HG03575 (cell line): ENCODE results near the gene ZDHHC3.
A peak's percentile ranks its signal among the peaks of the same experiment; 100 is the strongest.
"Not testable (repeated sequence)": the region's sequence is repeated elsewhere in the genome, so short reads cannot be mapped to it uniquely, and the experiment has no call there.

Experiments
- ATAC-seq: cut with Tn5 transposase; IDR thresholded peaks from one replicate; pipeline ENCODE4 v1.9.1; 2021; ENCODE audit not compliant: unreplicated experiment, insufficient number of reproducible peaks, low FRiP score; ENCODE audit errors: extremely low read depth

Gene ZDHHC3

DNA sequence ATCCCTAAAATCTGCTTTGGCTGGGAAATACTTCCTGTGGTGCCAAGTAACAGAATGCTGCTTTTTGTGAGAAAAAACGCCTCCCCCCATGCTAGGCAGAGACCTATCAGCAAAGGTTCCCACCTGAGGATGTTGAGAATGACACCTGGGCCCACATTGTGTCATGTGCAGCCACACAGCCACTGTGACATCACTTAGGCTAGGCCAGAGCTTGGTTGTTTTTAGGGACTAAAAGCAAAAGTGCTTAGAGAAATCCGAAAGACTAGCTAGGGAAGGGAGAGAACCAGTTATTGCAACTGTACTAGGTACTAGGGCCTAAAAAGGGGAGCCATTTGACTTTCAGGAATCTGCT, 6.2 kb downstream of the ZDHHC3 start:
- ATAC-seq, result no peak

DNA sequence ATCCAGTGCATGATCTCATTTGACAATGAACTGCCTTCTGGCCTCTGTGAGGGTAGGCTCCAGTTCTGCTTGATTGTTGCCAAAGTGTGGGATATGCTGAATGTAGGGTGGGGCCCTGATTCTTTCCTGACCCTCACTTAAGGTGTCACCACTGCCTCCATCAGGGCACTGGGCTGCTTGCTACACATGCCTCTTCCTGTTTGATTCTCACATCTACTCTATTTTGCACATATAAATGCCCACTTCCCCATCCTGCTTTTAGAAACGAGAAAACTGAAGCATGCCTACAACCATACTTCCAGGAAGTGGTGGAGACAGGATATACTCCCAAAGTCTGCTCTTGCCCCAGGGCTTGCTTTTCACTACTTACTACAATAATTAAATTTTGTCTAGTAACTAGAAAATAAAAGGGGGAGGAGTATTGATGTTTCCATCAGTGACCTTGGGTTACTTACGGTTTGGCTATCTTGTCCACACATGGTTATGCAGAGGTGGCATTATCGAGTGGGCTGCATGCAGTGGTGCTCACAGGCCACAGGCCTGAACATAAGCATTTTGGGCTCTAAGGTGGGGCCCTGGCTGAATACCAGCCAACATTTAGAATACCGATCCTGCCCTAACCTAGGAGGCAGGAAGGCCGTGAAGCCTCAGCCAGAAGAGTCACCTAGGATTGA, 6.7 kb downstream of the ZDHHC3 start:
- no peak for ATAC-seq

DNA sequence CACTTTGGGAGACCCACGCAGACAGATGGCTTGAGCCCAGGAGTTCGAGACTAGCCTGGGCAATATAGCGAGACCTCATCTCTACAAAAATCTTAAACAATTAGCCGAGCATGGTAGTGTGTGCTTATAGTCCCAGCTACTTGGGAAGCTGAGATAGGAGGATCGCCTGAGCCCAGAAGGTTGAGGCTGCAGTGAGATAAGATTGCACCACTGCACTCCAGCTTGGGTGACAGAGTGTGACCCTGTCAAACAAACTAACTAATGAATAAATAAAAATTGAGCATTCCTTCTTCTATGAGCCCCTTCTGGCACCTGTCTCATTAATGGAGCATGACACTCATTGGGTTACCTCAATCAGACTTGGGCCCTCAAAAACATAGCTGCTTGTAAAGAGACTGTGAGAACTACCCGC, 7.5 kb downstream of the ZDHHC3 start:
- no peak for ATAC-seq

DNA sequence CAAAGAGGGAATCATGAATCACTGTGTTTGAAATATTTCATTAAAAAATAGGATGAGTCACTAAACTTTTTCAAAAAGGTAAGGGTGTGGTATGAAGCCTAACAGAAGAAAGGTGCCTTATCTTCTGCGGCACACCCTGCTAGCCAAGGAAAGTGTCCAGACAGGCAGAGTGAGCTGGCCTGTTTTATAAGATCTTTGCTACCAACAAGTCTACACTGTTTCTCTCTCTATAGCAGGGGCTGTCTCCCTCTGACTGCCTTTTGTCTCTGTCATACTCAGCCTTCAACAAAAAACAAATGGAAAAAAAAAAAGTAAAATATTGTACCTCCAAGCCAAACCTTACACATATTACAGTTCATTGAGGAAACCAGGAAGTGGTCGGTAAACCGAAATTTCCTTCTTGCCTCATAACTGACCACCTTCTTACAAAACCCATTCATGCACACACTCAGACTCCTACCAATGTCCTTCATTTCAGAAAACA, 9.1 kb downstream of the ZDHHC3 start:
- ATAC-seq, result no peak

DNA sequence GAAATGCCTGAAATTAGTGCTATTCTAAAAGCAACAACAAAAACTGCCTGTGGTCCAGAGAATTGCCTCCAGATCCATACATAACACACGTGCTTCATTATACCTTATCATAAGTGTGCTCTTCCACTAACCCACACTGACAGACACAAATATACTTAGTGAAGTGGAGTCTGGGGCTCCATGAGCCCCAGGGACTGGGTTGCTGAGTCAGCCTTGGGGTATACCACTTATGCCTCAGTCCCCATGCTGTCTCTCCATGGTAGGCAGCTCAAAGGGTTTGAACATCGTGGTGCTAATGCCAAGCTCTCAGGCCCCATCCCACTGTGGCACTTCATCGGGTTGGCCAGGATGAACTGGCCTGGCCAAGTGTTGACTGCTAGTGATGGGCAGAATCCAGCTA, 10.8 kb downstream of the ZDHHC3 start:
- ATAC-seq, result no peak

DNA sequence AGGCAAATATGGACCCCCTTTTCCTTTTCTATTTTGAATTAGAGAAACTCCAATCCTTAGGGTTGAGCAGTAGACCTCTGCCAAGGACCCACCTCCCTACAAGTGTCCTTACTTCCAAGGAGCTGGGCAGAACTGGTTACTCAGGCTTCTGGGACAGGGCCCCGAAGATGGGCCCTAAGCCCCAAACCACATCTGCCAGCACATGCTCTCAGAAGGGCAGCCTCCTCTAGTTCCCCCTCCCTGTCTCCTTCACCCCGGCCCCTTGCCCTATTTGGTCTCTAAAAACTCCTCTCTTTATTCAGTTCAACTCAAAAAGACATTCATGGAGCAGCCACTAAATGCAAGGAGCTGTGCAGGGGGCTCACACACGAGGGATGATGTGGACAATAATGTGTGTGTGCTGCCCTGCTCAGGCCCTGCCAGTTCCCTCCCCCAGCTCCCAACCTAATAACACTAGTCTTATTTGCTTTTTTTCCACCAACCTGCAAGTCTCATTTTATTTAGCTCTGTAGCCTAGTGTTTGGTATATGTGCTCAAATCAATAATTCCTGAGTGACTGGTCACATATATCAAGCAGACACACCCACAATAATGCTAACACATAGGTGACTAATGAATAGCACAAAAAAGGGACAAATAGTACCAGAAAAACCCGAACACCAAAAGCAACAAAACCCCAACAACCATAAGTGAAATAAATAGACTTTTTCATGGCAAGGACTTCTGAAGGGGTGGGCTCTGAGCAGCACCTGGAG, 12.2 kb downstream of the ZDHHC3 start:
- no peak for ATAC-seq

DNA sequence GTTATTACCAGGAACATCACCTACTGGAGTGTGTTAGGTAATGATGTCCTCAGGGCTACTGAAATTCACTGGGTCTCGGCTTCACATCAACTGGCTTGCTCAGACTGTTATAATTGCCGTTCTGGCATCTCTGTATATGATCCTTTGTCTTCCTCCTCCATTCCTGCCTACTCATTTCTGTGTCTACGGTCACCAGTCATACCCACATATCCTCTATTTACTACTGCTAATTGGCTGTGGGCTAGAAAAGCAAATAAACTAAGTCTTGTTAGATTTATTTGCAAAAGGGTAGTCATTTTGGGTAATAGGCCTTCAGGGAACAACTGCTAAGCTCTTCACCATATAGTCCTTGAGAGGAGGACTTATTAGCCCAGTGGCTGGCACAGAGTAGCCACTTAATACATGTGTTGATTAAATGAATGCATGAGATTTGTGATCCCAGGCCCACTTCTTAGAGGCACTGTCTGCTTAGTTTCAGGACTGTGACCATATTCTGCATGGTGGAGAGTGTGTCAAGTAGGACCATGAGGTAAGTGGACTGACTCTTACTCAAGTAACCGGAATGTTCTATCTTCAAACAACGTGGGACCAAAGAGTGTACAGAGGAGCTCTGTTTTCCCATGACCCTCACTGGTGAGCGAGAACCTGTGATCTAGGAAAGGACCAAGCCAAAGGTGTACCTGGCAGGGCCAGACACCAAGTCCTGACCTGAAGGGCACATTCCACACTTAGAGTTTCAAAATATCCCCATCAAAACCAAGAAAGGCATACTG, 13.2 kb downstream of the ZDHHC3 start:
- no peak for ATAC-seq

DNA sequence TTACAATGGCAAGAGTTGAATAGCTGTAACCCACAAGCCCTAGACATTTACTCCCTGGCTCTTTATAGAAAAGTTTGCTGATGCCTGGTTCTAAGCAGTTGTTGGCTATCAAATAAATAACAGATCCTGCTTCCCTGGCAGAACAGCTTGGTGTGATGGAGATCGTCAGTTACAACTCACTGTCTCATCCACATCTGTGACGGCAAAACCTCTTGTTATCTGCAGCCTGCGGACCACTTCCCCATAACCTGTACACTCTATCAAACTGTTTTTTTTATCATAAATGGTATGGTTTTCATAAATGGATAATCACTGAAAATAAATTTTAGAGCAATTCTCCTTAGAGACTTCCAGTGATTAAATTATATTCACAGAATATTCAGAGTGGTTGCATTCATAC, 14.1 kb downstream of the ZDHHC3 start:
- no peak for ATAC-seq

DNA sequence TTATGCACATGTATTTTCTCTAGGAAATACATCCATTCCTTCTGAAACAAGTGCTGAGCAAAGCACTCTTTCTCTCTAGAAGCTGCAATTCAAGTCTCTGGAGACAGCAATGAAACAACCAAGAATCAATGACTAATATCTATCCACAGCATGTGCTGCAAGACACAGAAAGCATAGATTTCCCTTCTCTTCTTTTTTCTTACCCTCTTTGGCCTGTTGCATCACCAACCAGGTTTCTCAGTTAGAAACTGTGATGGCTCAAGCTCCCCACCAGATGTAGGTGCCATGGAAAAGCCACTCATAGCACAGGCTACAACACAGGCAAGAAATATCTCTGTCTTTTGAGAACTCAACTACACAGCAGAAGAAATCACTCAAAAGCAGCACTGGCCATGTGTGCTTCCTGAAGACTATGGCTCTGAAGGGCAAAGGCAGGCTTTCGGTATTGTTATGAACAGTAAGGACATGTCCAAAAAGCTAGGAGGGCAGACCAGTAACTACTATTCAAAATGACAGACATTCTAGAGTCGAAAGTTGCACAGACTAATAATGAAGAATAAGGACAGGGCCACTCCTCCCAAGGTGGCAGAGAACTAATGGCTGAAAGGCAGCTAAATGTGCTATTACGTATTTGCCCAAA, 15.5 kb downstream of the ZDHHC3 start:
- no peak for ATAC-seq

DNA sequence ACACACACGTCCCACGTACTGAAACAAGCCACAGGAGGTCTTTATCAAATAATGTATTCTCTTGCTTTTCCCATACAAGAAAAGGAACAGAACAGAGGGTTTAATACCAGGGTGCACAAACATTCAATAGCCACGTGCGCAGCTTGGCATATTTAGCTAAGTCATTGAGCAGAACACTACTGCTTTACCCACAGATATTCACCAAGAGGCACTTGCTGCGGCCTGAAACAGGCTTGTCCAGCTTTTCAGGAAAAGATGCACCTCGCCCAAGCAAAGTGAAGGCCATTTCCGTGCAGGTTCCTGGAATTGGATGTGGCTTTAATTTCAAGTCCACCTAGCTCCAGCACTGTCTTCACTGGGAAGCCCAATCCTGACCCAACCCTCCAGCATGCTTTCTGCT, 17.6 kb downstream of the ZDHHC3 start:
- ATAC-seq, result no peak

DNA sequence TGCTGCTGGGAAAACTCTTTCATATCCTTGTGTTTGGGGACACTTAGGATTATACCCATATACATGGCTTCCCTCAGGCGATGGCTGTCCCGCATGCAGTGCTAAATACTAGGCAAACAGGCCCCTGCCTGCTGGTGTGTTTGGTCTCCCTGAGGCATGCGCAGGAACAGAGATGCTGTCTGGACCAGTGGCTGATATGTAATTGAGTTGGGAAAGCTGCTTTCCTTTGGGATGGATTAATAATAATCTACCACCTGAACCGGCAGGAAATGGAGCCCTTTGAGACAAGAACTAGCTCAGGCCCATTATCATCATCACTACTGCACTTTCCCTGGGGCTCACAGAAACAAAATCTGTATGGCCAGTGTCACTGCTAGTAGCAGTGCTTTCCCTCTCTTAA, 18.0 kb downstream of the ZDHHC3 start:
- ATAC-seq, result no peak

DNA sequence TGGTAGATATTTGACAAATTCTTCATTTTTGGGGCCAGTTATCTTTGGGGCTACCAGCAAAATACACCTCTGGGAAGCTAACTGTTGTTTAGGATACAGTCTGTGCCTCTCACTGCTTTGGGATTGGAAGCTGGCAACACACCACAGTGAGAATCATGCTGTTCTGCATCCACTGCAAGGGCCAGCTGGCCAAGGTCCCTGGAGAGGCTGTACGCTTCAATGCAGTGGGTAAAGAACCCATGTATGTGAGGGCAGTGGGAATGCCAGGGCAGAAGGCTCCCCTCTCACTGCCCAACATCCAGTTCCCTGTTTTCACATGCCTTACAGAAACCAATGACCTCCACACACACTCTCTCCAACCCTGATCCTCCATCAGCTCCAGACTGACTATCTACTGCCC, 20.1 kb downstream of the ZDHHC3 start:
- ATAC-seq, result no peak

DNA sequence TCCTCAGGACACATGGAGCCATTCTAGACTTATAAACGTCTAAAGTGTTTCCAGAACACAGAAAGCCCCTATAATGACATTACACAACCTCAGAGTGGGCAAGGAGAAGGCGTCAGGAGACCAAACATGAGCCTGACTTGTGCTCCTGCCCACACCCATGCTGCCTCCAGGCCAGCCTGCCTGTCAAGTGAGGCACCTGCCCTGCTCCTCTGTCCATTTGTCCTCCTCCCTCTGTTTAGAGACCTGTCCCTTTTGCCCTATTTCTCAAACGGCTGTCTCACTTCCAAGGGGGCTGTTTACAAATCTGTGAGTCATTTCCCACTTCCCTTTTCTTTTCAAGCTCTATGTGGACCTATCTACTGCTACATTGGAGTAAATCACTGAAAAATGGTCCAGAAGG, 21.0 kb downstream of the ZDHHC3 start:
- ATAC-seq, result peak; percentile 51

DNA sequence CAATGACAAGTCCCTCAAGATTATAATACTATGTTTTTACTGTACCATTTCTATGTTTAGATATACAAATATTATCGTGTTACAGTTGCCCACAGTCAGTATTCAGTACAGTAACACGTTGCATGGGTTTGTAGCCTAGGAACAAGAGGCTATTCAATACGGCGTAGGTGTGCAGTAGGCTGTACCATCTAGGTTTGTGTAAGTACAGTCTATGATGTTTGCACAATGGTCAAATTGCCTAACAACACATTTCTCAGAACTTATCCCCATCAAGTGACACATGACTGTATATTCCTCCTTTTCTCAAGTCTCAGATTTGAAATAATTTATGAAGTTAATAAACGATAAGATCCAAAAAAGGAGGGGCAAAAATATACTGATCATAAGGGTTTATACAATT, 21.7 kb downstream of the ZDHHC3 start:
- no peak for ATAC-seq

DNA sequence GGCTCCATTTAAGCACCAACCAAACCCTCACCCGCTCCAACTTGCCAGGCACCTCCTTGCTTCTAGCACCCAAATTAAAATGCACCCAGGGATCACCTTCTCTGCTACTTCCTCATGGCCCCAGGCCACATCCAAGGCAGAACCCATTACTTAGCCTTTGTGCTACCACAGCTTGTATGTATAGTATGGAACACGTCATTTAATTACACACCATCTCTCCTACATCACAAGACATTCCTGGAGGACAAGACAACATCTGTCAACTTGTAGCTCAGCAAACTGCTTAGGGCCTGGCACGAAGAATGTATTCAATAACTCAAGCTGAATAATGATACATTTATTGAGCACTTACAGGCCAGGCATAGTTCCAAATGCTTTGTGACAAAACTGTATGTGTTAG, 23.3 kb downstream of the ZDHHC3 start:
- no peak for ATAC-seq

DNA sequence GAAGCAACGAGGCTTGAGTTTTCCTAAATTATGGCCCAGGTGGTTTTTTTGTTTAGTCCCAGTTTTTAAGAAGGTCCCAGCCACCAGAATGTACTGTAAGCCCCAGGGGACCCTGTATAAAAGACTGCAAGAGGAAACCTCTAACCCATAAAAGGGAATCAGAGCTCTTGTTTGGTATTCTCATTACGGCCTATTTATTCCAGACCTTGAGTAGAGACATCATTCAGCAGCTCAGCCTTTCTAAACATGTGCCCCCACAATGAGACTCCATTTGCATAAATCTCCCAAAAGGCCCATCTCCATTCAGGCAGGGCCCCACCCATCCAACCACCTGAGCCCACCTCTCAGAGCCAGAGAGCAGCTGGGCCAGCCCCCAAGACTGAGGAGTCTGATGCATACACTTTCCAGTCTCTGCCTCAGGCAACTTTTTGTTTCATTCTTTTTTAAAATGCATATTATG, 25.7 kb downstream of the ZDHHC3 start:
- no peak for ATAC-seq

DNA sequence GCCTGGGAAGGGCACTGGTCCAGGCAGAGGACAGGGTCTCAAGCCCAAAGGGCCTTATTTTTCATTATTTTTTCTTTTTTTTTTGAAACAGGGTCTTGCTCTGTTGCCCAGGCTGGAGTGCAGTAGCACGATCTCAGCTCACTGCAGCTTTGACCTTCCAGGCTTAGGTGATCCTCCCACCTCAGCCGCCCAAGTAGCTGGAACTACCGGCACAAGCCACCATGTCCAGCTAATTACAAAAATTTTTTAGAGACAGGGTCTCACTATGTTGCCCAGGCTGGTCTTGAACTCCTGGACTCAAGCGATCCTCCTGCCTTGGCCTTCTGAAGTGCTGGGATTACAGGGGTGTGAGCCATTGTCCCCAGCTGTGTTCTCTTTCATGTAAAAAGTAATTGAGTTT, 26.2 kb downstream of the ZDHHC3 start:
- ATAC-seq, result not testable (repeated sequence)

DNA sequence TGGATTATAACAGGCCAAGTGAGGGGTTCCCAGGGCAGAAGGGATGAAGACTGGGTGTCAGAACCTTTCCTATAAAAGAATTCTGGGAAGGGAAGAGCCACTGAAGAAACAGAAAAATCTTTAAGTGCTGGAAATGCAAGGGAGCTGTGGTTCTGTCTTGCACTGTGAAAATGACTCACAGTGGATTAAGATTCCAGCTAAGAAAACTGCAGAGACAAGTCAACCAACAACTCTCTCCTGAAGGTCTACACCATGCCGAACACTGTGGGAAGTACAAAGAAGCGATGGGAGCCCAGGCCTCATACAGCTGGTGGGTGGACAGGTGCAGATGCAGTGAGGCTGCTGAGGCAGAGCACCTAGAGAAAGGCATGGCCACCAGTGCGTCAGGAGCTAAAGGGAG, 27.7 kb downstream of the ZDHHC3 start:
- ATAC-seq, result no peak

DNA sequence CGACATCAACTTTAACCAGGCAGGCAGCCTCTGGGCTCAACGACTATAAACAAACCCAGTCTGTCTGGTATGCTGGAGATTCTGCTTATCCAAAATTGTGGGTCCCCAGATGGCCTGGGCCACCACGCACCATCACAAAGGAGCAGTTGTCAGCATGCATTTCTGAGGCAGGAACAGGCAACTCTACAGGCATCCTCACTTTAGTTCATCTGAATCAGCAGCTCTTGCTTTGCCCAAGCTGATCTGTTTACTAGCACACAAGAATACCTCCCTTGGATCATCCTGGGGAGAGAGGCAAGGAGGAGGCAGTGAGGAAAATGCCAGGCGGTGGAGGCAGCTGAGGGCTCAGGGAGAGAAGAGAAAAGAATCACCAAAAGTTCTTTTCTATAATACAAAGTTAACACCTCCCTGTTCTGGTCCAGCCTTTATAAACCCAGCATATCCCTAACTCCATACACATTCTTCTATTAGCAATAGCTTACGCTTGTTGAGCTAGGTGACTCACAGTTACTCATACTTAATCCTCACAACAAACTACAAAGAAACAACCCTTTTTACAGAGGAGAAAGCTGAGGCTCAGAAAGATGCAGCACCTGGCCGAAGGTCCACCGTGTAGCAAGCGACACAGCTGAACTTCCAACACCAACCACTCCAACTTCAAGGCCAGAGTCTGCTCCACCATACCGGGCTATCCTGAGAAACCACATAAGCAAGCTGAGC, 33.6 kb downstream of the ZDHHC3 start:
- no peak for ATAC-seq
